GM21576 (cell line): ENCODE data around the gene NANS.

Experiments
- ATAC-seq: cut with Tn5 transposase; IDR thresholded peaks from one replicate; pipeline ENCODE4 v1.9.1; 2021; ENCODE audit warnings: mild to moderate bottlenecking, moderate library complexity; ENCODE audit not compliant: unreplicated experiment

NANS gene

GRCh38 chr9:98037357-98037756, 19.2 kb upstream of the NANS start:
- ATAC-seq = no peak

- peak; percentile 48 for ATAC-seq
These were observed 17.6 kb upstream of the NANS start for GRCh38 chr9:98038958-98039357.

GRCh38 chr9:98039607-98040017, 16.9 kb upstream of the NANS start:
- peak; percentile 38 for ATAC-seq

GRCh38 chr9:98040212-98040611, 16.3 kb upstream of the NANS start:
- no peak for ATAC-seq

DNA sequence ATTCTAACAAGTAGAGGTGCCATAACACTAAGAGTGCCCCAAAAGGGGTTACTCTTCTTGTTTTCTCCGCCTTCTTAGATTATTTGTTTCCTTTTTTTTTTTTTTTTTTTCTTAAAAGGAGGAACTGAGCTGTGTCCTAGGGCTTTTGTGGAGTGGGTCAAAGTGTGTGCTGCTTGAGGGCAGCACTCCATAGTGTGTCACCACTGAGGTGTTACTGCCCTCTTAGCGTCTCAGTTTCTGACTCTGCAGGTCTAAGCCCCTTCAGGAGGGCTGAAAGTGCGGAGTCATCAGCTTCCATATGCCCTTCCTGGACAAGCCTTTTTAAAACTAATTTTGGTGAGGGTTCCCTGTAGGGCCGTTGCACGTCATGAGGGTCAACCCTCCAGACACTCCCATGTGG, 12.6 kb upstream of the NANS start:
- ATAC-seq = no peak

DNA sequence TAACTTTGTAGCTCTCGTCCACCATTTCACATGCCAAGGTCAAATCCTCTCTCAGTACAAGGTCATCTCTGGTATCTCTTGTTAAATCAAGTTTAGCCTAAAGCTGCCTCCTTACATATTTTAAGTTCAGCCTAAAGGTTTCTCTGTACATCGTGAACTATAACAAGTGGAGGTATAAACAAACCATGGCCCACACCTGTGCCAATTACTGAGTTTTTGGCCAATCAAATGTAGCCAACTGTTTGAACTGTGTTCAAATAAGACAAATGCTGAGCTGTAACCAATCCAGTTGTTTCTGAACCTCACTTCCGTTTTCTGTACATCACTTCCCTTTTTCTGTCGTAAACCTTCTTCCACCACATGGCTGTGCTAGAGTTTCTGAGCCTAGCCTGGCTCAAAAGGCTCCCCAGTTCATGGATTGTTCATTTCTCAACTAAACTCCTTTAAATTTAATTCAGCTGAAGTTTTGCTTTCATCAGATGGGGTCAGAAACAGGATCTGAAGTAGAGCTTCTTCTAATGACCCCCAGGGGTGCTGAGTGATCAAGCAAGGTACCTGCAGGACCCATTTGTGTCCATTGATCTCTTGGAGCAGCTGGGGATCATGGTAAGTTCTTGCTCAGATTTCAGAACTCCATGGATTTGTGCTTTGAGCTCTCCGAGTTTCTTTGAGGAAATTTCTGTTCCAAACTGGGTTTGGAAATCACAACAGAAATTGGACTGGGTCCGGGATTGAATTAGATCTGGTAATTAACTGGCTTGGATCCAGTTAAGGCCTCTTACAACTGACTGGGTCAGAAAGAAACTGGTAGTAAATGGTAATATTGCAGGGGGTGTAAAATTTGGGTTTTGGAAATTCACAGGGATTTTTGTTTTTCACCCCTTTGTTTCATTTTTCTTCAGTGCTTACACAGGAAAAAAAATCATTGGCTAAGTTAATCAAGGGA, 11.0 kb upstream of the NANS start:
- peak; percentile 80 for ATAC-seq

- ATAC-seq = no peak
These were observed 10.4 kb upstream of the NANS start for GRCh38 chr9:98046180-98046543.

DNA sequence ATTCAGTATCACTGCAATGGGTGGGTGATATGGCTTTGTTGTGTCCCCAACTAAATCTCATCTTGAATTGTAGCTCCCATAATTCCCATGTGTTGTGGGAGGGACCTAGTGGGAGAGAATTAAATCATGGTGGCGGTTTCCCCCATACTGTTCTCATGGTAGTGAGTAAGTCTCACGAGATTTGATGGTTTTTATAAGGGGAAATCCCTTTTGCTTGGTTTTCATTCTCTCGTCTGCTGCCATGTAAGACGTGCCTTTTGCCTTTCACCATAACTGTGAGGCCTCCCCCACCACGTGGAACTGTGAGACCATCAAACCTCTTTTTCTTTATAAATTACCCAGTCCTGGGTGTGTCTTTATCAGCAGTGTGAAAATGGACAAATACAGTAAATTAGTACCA, 9.5 kb upstream of the NANS start:
- ATAC-seq = no peak

- no peak for ATAC-seq
These were observed 7.1 kb upstream of the NANS start for GRCh38 chr9:98049288-98050072.

DNA sequence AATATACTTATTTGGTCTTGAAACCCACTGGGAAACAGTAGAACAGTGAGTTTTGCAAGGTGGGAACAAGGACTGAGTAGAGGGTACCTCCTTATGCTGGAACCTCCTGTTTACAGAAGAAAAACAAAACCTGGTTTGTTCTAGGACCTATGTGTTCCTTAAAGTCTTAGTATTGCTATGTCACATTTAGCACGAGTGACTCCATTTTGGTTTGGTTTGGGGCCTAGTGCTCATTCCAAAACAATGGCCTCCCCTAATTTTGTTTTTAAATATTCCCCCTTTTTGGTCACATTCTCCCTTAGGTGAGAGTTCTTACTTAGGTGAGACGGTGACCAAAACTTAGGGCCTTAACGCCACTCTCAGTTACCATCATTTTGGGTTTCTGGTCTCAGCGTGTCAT, 6.2 kb upstream of the NANS start:
- no peak for ATAC-seq

DNA sequence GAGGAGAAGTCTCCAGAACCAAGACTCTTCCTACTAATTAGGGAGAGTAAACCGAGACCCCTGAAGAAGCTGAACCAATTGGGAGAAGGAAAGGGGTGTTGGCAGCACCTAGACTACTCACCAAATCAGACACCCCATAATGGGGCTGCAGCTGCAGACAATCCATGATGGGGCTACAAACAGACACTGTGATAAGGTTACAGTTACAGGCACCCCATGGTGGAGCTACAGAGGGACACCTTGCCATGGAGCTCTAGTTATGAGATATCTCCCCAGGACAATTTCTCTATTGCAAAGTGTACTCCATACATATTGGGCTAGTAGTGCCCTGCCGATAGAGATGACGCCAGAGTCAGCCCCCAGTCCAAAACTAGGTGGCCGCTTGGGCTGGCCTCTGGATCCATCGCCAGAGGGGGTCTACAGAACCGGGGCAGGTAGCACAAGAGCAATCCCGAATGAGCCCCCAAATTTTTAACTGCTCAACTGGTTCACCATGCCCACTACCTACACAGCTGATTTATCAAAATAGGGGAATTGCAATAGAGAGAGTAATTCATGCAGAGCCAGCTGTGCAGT, 2.1 kb upstream of the NANS start:
- ATAC-seq = no peak

GRCh38 chr9:98057138-98057799, 737 bp downstream of the NANS start:
- ATAC-seq = no peak

DNA sequence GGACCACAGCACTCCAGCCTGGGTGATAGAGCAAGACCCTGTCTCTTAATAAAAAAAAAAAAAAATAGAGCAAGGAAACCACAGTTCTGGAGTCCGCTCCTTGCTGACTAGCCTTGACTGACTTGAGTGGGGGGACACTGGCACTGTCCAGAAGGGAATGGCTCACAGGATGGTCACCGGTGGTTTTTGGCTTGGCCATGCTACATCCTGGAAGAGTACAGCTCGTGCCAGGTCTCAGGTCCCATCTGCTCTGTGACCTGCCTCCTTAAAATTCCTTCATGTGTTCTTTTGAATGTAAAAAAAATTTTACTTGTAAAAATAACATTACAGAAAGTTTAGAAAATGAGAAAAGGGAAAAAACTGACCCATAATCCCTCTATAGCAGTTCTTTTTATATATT, 5.6 kb downstream of the NANS start:
- ATAC-seq = no peak

DNA sequence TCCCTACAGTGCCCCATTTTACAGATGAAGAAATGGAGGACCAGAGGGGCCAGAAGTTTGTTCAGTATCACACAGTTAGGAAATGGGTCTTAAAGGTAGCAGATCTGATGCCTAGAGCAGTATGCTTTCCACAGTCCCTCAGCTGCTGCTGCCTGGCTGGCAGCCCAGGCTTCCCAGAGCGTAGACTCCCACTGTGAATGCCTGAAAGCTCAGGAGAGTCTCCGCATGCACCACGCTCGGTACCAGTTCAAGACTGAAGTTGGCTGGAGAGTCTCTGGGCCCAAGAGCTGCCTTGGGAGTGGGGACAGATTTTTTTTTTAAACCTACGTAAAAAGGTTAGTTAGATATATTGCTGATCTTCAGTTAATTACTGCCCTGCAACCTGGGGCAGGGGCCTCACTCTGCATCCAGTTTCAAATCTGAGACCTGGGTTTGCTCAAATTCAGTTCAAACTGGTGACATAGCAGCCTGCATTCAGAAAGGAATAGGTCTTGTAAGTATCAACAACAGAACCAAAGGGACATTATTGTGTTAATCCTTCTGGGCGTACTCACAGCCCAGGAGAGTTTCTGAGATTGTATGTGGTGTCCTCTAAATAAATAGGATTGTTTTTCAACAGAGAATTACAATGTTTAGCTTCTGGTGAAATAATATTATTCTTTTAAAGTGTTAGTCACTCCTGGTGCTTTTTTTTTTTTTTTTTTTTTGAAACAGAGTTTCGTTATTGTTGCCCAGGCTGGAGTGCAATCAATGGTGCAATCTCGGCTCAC, 8.3 kb downstream of the NANS start:
- no peak for ATAC-seq

DNA sequence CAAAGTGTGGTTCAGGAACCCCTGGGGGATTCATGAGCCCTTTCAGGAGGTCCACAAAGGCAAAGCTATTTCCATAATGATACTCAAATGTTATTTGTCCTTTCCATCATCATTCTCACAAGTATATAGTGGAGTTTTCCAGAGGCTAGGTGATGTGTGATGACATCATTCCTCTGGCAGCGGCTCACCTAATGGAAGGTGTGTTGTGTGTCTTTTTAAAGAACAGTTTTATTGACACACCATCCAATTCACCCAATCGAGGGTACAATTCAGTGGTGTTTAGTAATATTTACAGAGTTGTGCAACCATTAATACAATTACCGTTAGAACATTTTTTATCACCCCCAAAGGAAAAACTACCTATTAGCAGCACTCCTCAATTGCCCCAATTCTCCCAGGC, 9.7 kb downstream of the NANS start:
- no peak for ATAC-seq

DNA sequence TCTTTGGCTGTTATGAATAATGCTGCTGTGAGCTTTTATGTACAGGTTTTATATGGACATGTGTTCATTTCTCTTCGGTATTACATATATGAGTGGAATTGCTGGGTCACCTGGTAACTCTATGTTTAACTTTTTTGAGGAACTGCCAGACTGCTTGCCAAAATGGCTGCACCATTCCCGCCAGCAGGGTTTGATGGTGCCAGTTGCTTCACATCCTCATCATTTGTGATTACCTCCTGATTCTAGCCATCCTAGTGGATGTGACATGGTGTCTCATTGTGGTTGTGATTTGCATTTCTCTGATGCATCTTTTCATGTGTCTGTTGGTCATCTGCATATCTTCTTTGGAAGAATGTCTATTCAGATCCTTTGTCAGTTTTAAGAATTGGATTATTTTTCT, 10.7 kb downstream of the NANS start:
- ATAC-seq = no peak

GRCh38 chr9:98069551-98069950, 13.0 kb downstream of the NANS start:
- ATAC-seq = no peak

DNA sequence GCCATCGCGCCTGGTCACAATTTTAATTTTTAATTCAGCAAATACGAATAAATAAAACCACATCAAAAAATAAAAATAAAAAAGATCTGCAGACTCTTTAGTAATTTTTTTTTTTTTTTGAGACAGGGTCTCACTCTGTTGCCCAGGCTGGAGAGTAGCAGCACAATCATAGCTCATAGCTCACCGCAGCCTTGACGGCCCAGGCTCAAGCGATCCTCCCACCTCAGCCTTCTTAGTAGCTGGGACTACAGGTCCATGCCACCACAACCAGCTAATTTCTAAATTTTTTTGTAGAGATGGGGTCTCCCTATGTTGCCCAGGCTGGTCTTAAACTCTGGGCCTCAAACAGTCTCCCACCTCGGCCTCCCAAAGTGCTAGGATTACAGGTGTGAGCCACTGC, 14.2 kb downstream of the NANS start:
- ATAC-seq = no peak

DNA sequence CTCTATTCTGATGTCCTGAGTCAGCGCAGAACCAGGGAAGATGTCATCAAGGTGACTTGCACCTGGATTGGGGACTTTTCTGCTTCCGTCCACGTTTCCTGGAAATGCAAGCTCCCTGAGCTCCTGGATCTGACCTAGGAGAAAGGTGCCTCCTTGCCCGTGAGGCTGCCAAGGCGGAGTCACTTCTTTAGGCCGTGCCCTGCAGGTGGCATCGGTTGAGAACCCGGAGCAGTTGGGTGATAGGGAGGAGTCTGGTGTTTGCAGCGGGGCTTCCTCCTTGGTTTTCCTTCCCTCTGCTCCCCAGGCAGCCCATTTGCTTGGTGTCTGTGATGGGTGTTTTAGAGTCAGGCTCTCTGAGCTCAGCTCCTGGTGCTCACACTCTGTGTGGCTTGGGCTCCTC, 15.2 kb downstream of the NANS start:
- no peak for ATAC-seq
